Colonic mucosa (tissue), 4 donors: ENCODE measurements around the gene LINGO1. TPM values are rescaled to one million over a fixed set of nuclear protein-coding genes. Genes with fewer than 3 reads are reported as not detected.

Source experiments
- DNase-seq: peaks from one replicate; pipeline ENCODE4 v3.0.0-alpha.2; 2020
- H3K27ac ChIP-seq: fragments of 200-600 bp; one replicate; pipeline ENCODE4 v1.8.0; 2021
- H3K27me3 ChIP-seq: fragments of 200-600 bp; one replicate; pipeline ENCODE4 v1.8.0; 2021
- H3K36me3 ChIP-seq: fragments of 200-600 bp; one replicate; pipeline ENCODE4 v1.8.0; 2021
- H3K4me1 ChIP-seq: fragments of 200-600 bp; one replicate; pipeline ENCODE4 v1.8.0; 2021; ENCODE audit warnings: mild to moderate bottlenecking
- H3K4me3 ChIP-seq: fragments of 200-600 bp; one replicate; pipeline ENCODE4 v1.8.0; 2021
- H3K9ac ChIP-seq, 2 donors: one replicate each; pipeline ENCODE4 v1.7.0; 2013; ENCODE audit warnings: control low read depth in 2 of 2, low read depth in 2 of 2, low read length in 2 of 2
- H3K9me3 ChIP-seq: fragments of 200-600 bp; one replicate; pipeline ENCODE4 v1.8.0; 2021
- CTCF ChIP-seq: fragments of 200-600 bp; IDR thresholded peaks from one replicate; pipeline ENCODE4 v1.8.0; 2022; ENCODE audit warnings: antibody characterized with exemption, mild to moderate bottlenecking
- intact Hi-C: fragments of 100-400 bp; cut with DNase I; formaldehyde crosslinking; loops from one replicate; pipeline ENCODE4 v1.14.1; 2022
- total RNA-seq, 2 donors: library from RNA; stranded (reverse); fragmentation: NEBNext Ultra II Directional in 1 of 2; extraction: Animal tissue kit (Norgen Biotek cat#: 25700) in 1 of 2; gene quantifications; one replicate each; pipeline ENCODE4 v1.2.1, GENCODE V29; 2021
- donor health status: healthy.
- donor health status: DM: no; HTN: no; CAD: no.
- donor health status: DM: no; HTN: no; CAD: no.

Gene LINGO1
- total RNA-seq = 1 to 10 TPM in 1 of 2 donors, under 1 TPM in 1; 0.79 to 1.1 TPM

DNA sequence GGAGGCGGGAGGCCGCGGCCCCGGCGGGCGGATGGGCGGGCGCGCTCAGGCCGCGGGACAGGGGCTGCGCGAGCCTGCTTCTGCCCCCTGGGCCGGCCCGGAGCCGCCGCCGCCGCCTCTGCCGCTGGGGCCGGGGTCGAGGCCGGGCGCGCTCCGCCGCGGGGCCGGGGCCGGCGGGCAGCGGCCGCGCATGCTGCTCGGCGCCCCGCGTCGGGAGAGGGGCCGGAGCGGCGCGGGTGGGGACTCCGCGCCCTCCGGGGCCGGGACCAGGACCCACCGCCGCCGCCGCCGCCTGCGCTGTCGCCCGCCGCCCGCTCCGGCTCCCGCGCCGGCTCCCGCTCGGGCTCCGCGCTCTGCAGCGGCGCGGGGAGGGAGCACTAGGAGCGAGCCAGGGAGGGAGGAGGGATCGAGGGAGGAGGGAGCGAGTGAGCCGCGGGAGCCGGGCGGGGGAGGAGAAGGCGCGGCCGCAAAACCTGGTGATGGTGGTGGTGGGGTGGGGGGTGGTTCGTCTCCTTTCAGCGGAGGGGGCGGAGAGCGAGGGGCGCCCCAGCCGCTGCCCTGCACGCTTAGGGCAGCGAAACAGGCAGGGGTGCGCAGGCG is at the start of gene LINGO1:
Gene LINGO1 (minus strand): TSS at position 379 of the 600 bp plus-strand sequence. CDS start 597 bp downstream, outside the sequence.
- TF ChIP-seq CTCF = no peak
- Histone ChIP-seq H3K36me3 (no peaks in the 10 kb centered on the region), H3K27ac (no peak within 1 kb of the TSS), H3K4me1 (peaks cover 8% of the 10 kb centered on the region), H3K27me3 (peaks cover 34% of the 10 kb centered on the region), H3K9ac (peak within 1 kb of the TSS in 1 of 2 donors; percentile 27), H3K4me3 (peak within 1 kb of the TSS; percentile 40), H3K9me3 (no peaks in the 10 kb centered on the region)
- intact Hi-C loops = loop anchor here (2.0 to 10.0 kb wide), 2 partner anchors 188 to 242 kb away; no protein-coding TSS in a partner anchor
- no peak for DNase-seq

DNA sequence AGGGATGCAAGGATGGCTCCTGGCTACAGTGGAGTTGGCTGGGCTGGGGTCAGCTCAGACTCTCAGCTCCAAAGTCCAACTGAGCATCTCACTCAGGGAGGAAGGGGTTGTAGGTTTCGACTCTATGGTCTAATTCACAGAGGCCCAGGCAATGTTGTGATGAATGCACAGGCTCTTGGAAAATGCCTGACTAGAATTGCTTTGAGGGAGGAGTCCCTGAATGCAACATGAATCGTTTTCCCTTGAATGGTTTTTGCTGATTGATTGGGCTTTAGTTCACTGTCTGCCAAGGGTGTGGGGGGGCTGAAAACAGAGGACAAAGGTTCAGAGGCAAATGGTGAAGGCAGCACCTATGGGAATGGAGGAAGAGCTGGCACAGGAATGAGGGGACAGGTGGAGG is 48.6 kb upstream of the LINGO1 start:
- no peak overlapping the region for H3K9ac ChIP-seq
- H3K27me3 ChIP-seq = no peaks in the 10 kb centered on the region

GRCh38 chr15:77676569-77677375 is 44.1 kb upstream of the LINGO1 start:
- no peak overlapping the region for H3K27ac ChIP-seq
- no peaks in the 10 kb centered on the region for H3K9me3 ChIP-seq
- no peak for DNase-seq
- no peak overlapping the region for H3K9ac ChIP-seq
- no peaks in the 10 kb centered on the region for H3K4me1 ChIP-seq
- no peaks in the 10 kb centered on the region for H3K27me3 ChIP-seq
- H3K36me3 ChIP-seq = no peaks in the 10 kb centered on the region
- no peak overlapping the region for H3K4me3 ChIP-seq
- TF ChIP-seq CTCF = no peak
- intact Hi-C loops = no loop called here

More for the DNA sequence above, 48.6 kb upstream of the LINGO1 start:
- Histone ChIP-seq H3K4me1 (no peaks in the 10 kb centered on the region), H3K27ac (no peak overlapping the region), H3K9me3 (no peaks in the 10 kb centered on the region), H3K4me3 (no peak overlapping the region), H3K36me3 (no peaks in the 10 kb centered on the region)
- intact Hi-C loops = no loop called here
- DNase-seq = no peak
- no peak for TF ChIP-seq CTCF

GRCh38 chr15:77675806-77676415 is 43.2 kb upstream of the LINGO1 start:
- no peak overlapping the region for H3K27ac ChIP-seq
- intact Hi-C loops = no loop called here
- no peak for DNase-seq
- H3K36me3 ChIP-seq = no peaks in the 10 kb centered on the region
- H3K27me3 ChIP-seq = no peaks in the 10 kb centered on the region
- H3K4me3 ChIP-seq = no peak overlapping the region
- no peaks in the 10 kb centered on the region for H3K9me3 ChIP-seq
- no peak for TF ChIP-seq CTCF
- H3K9ac ChIP-seq = no peak overlapping the region
- H3K4me1 ChIP-seq = no peaks in the 10 kb centered on the region

- no peak overlapping the region for H3K27ac ChIP-seq
- intact Hi-C loops = no loop called here
- no peaks in the 10 kb centered on the region for H3K36me3 ChIP-seq
- no peak for DNase-seq
- H3K4me1 ChIP-seq = no peaks in the 10 kb centered on the region
- H3K4me3 ChIP-seq = no peak overlapping the region
- H3K9ac ChIP-seq = no peak overlapping the region
- TF ChIP-seq CTCF = no peak
- no peaks in the 10 kb centered on the region for H3K9me3 ChIP-seq
- H3K27me3 ChIP-seq = no peaks in the 10 kb centered on the region
Observed at GRCh38 chr15:77674327-77674726, 41.6 kb upstream of the LINGO1 start.
